ENCODE data around the gene WDR93. TPM values are rescaled to one million over a fixed set of nuclear protein-coding genes. Genes with fewer than 3 reads are reported as not detected.

The WDR93 gene
- total RNA-seq, 2 experiments from 2014 or later: 0.19 TPM; not detected in 1

- Histone ChIP-seq H3K9me3 (ENCODE audit: low read length) (no peaks in the 10 kb centered on the region), H3K9me2 (ENCODE audit: insufficient read depth, low read length) (no peaks in the 10 kb centered on the region), H3K36me3 (ENCODE audit: insufficient read depth, low read length) (no peaks in the 10 kb centered on the region), H3K4me2 (ENCODE audit: low read length) (no peak overlapping the region), H4K20me1 (ENCODE audit: insufficient read depth, low read length) (no peaks in the 10 kb centered on the region), H3K4me1 (ENCODE audit: insufficient read depth, low read length, poor library complexity, severe bottlenecking) (no peaks in the 10 kb centered on the region), H3K79me2 (ENCODE audit: insufficient read depth, low read depth, low read length) (no peaks in the 10 kb centered on the region), H2AFZ (ENCODE audit: low read length) (no peak overlapping the region), H3K27ac (ENCODE audit: low read depth, low read length, poor library complexity, severe bottlenecking) (no peak overlapping the region), H3K4me3 (ENCODE audit: low read depth, low read length, poor library complexity, severe bottlenecking) (no peak overlapping the region)
- TF ChIP-seq EZH2phosphoT487 (IDR thresholded peaks at IDR 0.05; ENCODE audit: borderline replicate concordance, low read depth, low read length) (no peak), CTCF (conservative IDR thresholded peaks at IDR 0.05; ENCODE audit: low read length) (peak; percentile 53)
- DNase-seq (ENCODE audit: low spot score): no peak
- intact Hi-C loops (cut with micrococcal nuclease; ENCODE audit: unreplicated experiment): loop anchor here (5.0 kb wide), 1 partner anchor 311 kb away; no protein-coding TSS in a partner anchor
- no TSS peak for BruUV-seq (replicated peaks)
- ChIA-PET CTCF (ENCODE audit: unreplicated experiment) (interaction anchor here (0.6 to 1.5 kb wide), 4 partner anchors 18 to 114 kb away, joined by 3 to 5 read pairs (median 4); no protein-coding TSS in a partner anchor), POLR2A (interaction anchor here (0.6 to 1.4 kb wide), 5 partner anchors 12 to 565 kb away, joined by 3 to 5 read pairs (median 3); no protein-coding TSS in a partner anchor)
These were observed 70.6 kb downstream of the WDR93 start for GRCh38 chr15:89761009-89761831.

GRCh38 chr15:89761929-89762328 lies 71.3 kb downstream of the WDR93 start:
- H3K79me2 ChIP-seq (ENCODE audit: insufficient read depth, low read depth, low read length): no peaks in the 10 kb centered on the region
- H3K4me3 ChIP-seq (ENCODE audit: low read depth, low read length, poor library complexity, severe bottlenecking): no peak overlapping the region
- H4K20me1 ChIP-seq (ENCODE audit: insufficient read depth, low read length): no peaks in the 10 kb centered on the region
- intact Hi-C loops (cut with micrococcal nuclease; ENCODE audit: unreplicated experiment): loop anchor here (2.0 to 5.0 kb wide), 2 partner anchors 241 to 310 kb away; no protein-coding TSS in a partner anchor
- H3K9me2 ChIP-seq (ENCODE audit: insufficient read depth, low read length): no peaks in the 10 kb centered on the region
- no peak overlapping the region for H3K4me2 ChIP-seq (ENCODE audit: low read length)
- CTCF ChIA-PET (ENCODE audit: unreplicated experiment): interaction anchor here (0.8 kb wide), 1 partner anchor 113 kb away, joined by 3 read pairs; no protein-coding TSS in a partner anchor
- DNase-seq (ENCODE audit: low spot score): no peak
- H2AFZ ChIP-seq (ENCODE audit: low read length): no peak overlapping the region
- no peaks in the 10 kb centered on the region for H3K4me1 ChIP-seq (ENCODE audit: insufficient read depth, low read length, poor library complexity, severe bottlenecking)
- BruUV-seq (replicated peaks): no TSS peak
- TF ChIP-seq EZH2phosphoT487 (IDR thresholded peaks at IDR 0.05; ENCODE audit: borderline replicate concordance, low read depth, low read length) (no peak), CTCF (conservative IDR thresholded peaks at IDR 0.05; ENCODE audit: low read length) (no peak)
- H3K9me3 ChIP-seq (ENCODE audit: low read length): no peaks in the 10 kb centered on the region
- H3K27ac ChIP-seq (ENCODE audit: low read depth, low read length, poor library complexity, severe bottlenecking): no peak overlapping the region
- POLR2A ChIA-PET: interaction anchor here (0.9 to 1.3 kb wide), 2 partner anchors 11 to 113 kb away, joined by 3 to 5 read pairs; no protein-coding TSS in a partner anchor
- no peaks in the 10 kb centered on the region for H3K36me3 ChIP-seq (ENCODE audit: insufficient read depth, low read length)

GRCh38 chr15:89765694-89766093 lies 75.1 kb downstream of the WDR93 start:
- ChIA-PET POLR2A (interaction anchor here (0.7 kb wide), 1 partner anchor 9 kb away, joined by 5 read pairs; no protein-coding TSS in a partner anchor), CTCF (ENCODE audit: unreplicated experiment) (no interaction called here)
- no peaks in the 10 kb centered on the region for H3K9me2 ChIP-seq (ENCODE audit: insufficient read depth, low read length)
- BruUV-seq (replicated peaks): no TSS peak
- H3K4me1 ChIP-seq (ENCODE audit: insufficient read depth, low read length, poor library complexity, severe bottlenecking): no peaks in the 10 kb centered on the region
- no peak overlapping the region for H3K4me2 ChIP-seq (ENCODE audit: low read length)
- H3K9me3 ChIP-seq (ENCODE audit: low read length): no peaks in the 10 kb centered on the region
- H2AFZ ChIP-seq (ENCODE audit: low read length): no peak overlapping the region
- H3K36me3 ChIP-seq (ENCODE audit: insufficient read depth, low read length): no peaks in the 10 kb centered on the region
- TF ChIP-seq EZH2phosphoT487 (IDR thresholded peaks at IDR 0.05; ENCODE audit: borderline replicate concordance, low read depth, low read length): no peak
- TF ChIP-seq CTCF (conservative IDR thresholded peaks at IDR 0.05; ENCODE audit: low read length): no peak
- no peaks in the 10 kb centered on the region for H4K20me1 ChIP-seq (ENCODE audit: insufficient read depth, low read length)
- H3K27ac ChIP-seq (ENCODE audit: low read depth, low read length, poor library complexity, severe bottlenecking): no peak overlapping the region
- DNase-seq (ENCODE audit: low spot score): no peak
- no peaks in the 10 kb centered on the region for H3K79me2 ChIP-seq (ENCODE audit: insufficient read depth, low read depth, low read length)
- intact Hi-C loops (cut with micrococcal nuclease; ENCODE audit: unreplicated experiment): no loop called here
- H3K4me3 ChIP-seq (ENCODE audit: low read depth, low read length, poor library complexity, severe bottlenecking): no peak overlapping the region

Measured in OCI-LY7 (cell line).